Middle frontal gyrus (tissue), 1 donor: ENCODE measurements around the gene MBNL2.

Source experiments
- DNase-seq: peaks from one replicate; pipeline ENCODE4 v3.0.0-alpha.2; 2015; ENCODE audit warnings: low spot score; ENCODE audit errors: extremely low spot score

The MBNL2 gene

GRCh38 chr13:97414392-97414791 is 192.3 kb downstream of the MBNL2 start:
- no peak for DNase-seq

GRCh38 chr13:97417698-97418097 is 195.6 kb downstream of the MBNL2 start:
- DNase-seq = no peak

GRCh38 chr13:97422118-97423054 is 200.3 kb downstream of the MBNL2 start:
- DNase-seq = no peak

- peak; percentile 46 for DNase-seq
These were observed 201.3 kb downstream of the MBNL2 start for GRCh38 chr13:97423300-97424045.

GRCh38 chr13:97425590-97425989 is 203.5 kb downstream of the MBNL2 start:
- DNase-seq = no peak

GRCh38 chr13:97426695-97427094 is 204.6 kb downstream of the MBNL2 start:
- DNase-seq = no peak

GRCh38 chr13:97429681-97430081 is 207.5 kb downstream of the MBNL2 start:
- peak; percentile 67 for DNase-seq

- no peak for DNase-seq
These were observed 208.2 kb downstream of the MBNL2 start for GRCh38 chr13:97430296-97430695.

GRCh38 chr13:97431171-97431764 is 209.1 kb downstream of the MBNL2 start:
- DNase-seq = no peak

GRCh38 chr13:97432232-97432916 is 210.2 kb downstream of the MBNL2 start:
- no peak for DNase-seq

- DNase-seq = peak; percentile 99
These were observed 211.0 kb downstream of the MBNL2 start for GRCh38 chr13:97432917-97433726.

GRCh38 chr13:97433727-97434396 is 211.7 kb downstream of the MBNL2 start, which contains the start of gene RAP2A:
Gene RAP2A, plus strand, starts transcription at chr13:97434169. Its CDS starts 302 bp downstream, at chr13:97434471.
- peak; percentile 79 for DNase-seq

GRCh38 chr13:97434397-97435201 is 212.5 kb downstream of the MBNL2 start:
- no peak for DNase-seq

- DNase-seq = no peak
These were observed 213.2 kb downstream of the MBNL2 start for GRCh38 chr13:97435323-97435722.

GRCh38 chr13:97435794-97436193 is 213.7 kb downstream of the MBNL2 start:
- no peak for DNase-seq

- DNase-seq = no peak
These were observed 214.7 kb downstream of the MBNL2 start for GRCh38 chr13:97436845-97437244.

GRCh38 chr13:97437729-97438128 is 215.6 kb downstream of the MBNL2 start:
- DNase-seq = no peak

GRCh38 chr13:97438856-97439595 is 216.9 kb downstream of the MBNL2 start:
- no peak for DNase-seq
